ENCODE data around the gene SWAP70. TPM values are rescaled to one million over a fixed set of nuclear protein-coding genes. Genes with fewer than 3 reads are reported as not detected.

The SWAP70 gene
- total and polyA plus RNA-seq, 2 of the 13 experiments (the other 11 are each of a cell fraction or from before 2014, with no cell fraction given), result 4.6 to 8.7 TPM

GRCh38 chr11:9757809-9758636 lies 94.1 kb downstream of the SWAP70 start (continued):
- TF ChIP-seq ZNF597 (CRISPR knock-in tag; IDR thresholded peaks at IDR 0.05) (no peak), ZFX (CRISPR knock-in tag; IDR thresholded peaks at IDR 0.05; ENCODE audit: low read depth) (peak; percentile 71), KAT2B (IDR thresholded peaks at IDR 0.05; ENCODE audit: borderline replicate concordance, low read depth, low read length) (no peak), ZNF414 (CRISPR knock-in tag; IDR thresholded peaks at IDR 0.05) (no peak), E2F1 (CRISPR knock-in tag; IDR thresholded peaks at IDR 0.05) (peak; percentile 56; the same call in 1 of the 2 replicates), IKZF4 (CRISPR knock-in tag; IDR thresholded peaks at IDR 0.05; ENCODE audit: borderline replicate concordance, low read depth, not compliant biosample characterization) (no peak), ZFP82 (CRISPR knock-in tag; IDR thresholded peaks at IDR 0.05; ENCODE audit: borderline replicate concordance) (no peak), CAMTA2 (CRISPR knock-in tag; IDR thresholded peaks at IDR 0.05; ENCODE audit: borderline replicate concordance) (0 out of 2 replicates have a peak, but pooled peaks have one; percentile 1), CENPX (CRISPR knock-in tag; IDR thresholded peaks at IDR 0.05) (no peak), ZNF333 (CRISPR knock-in tag; IDR thresholded peaks at IDR 0.05; ENCODE audit: borderline replicate concordance) (no peak), ZNF747 (CRISPR knock-in tag; IDR thresholded peaks at IDR 0.05; ENCODE audit: borderline replicate concordance) (peak; percentile 24; the same call in 1 of the 2 replicates), ZNF598 (CRISPR knock-in tag; IDR thresholded peaks at IDR 0.05; ENCODE audit: borderline replicate concordance) (no peak), ZBTB39 (CRISPR knock-in tag; IDR thresholded peaks at IDR 0.05) (no peak), ZNF296 (CRISPR knock-in tag; conservative IDR thresholded peaks at IDR 0.05) (peak; percentile 77), ZNF678 (CRISPR knock-in tag; IDR thresholded peaks at IDR 0.05) (no peak), ZFP36 (IDR thresholded peaks at IDR 0.05; ENCODE audit: borderline replicate concordance, low read depth, low read length, partially characterized antibody) (no peak), BRF2 (CRISPR knock-in tag; IDR thresholded peaks at IDR 0.05) (no peak), LBX2 (CRISPR knock-in tag; IDR thresholded peaks at IDR 0.05; ENCODE audit: borderline replicate concordance) (peak; percentile 32; the same call in 1 of the 2 replicates)
